Activated CD8-positive, alpha-beta memory T cell treated with anti-CD3 and anti-CD28 coated beads, Interleukin-2, amount 10 ng/mL, durations not matched to agents 7 days and 5 days (primary cell): ENCODE results near the gene PLPP1. TPM values are rescaled to one million over a fixed set of nuclear protein-coding genes. Genes with fewer than 3 reads are reported as not detected.

Experiments
- ATAC-seq: fragments of 150-1000 bp; cut with Tn5 transposase; one replicate; pipeline ENCODE4 v1.10.0; 2021; ENCODE audit warnings: moderate library complexity
- CTCF ChIA-PET: fragments of 350-600 bp; sonication (Branson Sonifier 250); formaldehyde crosslinking; loops from one replicate; lab custom pipeline; 2021; ENCODE audit warnings: antibody characterized with exemption; lab: Charles Lee
- DNase-seq: peaks from one replicate; pipeline ENCODE4 v3.0.0-alpha.2; 2020
- H3K27ac Mint-ChIP-seq: one replicate; pipeline ENCODE4 v1.8.0; 2021; ENCODE audit warnings: mild to moderate bottlenecking, mixed read lengths
- H3K27me3 Mint-ChIP-seq: one replicate; pipeline ENCODE4 v1.8.0; 2021; ENCODE audit warnings: mixed read lengths
- H3K36me3 Mint-ChIP-seq: one replicate; pipeline ENCODE4 v1.8.0; 2021; ENCODE audit warnings: mild to moderate bottlenecking, mixed read lengths
- H3K4me1 Mint-ChIP-seq: one replicate; pipeline ENCODE4 v1.8.0; 2021; ENCODE audit warnings: mixed read lengths
- H3K4me3 Mint-ChIP-seq: one replicate; pipeline ENCODE4 v1.8.0; 2021; ENCODE audit warnings: mild to moderate bottlenecking, moderate library complexity, mixed read lengths
- H3K9me3 Mint-ChIP-seq: one replicate; pipeline ENCODE4 v1.8.0; 2022; ENCODE audit warnings: low read depth, mixed read lengths
- total RNA-seq, 2 experiments: library from RNA; stranded (reverse); gene quantifications; one replicate each; pipeline ENCODE4 v1.2.3, GENCODE V29; 2021

The PLPP1 gene
- total RNA-seq, 2 experiments from 2014 or later, result 7.1 to 31.2 TPM

DNA sequence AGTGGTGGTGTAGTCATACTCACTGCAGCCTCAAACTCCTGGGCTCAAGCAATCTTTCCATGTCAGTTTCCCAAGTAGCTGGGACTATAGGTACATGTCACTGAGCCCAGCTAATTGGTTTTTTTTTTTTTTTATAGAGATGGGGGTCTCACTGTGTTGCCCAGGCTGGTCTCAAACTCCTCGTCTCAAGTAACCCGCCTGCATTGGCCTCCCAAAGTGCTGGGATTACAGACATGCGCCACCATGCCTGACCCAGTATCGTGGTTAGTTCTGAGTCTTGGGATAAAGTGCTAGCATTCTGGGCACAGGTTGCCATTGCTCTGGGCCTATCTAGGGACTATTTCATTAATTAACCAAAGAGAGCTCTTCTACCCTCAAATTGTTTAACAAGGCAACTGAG lies 108.3 kb downstream of the PLPP1 start:
- no peak for ATAC-seq
- CTCF ChIA-PET, result no interaction called here

DNA sequence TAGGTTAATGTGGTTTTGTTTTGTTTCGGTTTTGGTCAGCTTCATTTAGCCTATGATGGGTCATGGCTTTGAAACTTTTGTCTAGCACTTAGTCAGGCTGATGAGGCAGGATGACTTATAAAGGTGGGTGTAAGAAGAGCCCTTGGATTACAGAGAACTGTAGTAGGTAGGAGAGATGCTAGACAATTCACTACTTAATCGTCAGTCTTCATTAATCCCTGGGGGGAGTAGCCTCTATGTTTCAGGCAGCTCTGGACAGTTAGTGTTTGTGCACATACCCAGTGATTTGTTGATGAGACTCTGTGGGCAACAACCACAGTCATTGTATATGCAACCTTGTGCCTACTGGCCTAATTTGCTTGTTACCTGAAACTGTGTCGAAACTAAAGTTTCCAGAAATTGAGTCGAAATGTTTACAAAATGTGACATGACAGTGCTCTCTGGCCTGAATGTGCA lies 113.7 kb downstream of the PLPP1 start:
- H3K27me3 Mint-ChIP-seq, result no peaks in the 10 kb centered on the region
- H3K4me3 Mint-ChIP-seq, result no peak overlapping the region
- no peak for DNase-seq
- H3K4me1 Mint-ChIP-seq, result peaks cover 24% of the 10 kb centered on the region
- H3K36me3 Mint-ChIP-seq, result peaks cover 46% of the 10 kb centered on the region
- H3K27ac Mint-ChIP-seq, result no peak overlapping the region
- H3K9me3 Mint-ChIP-seq, result no peaks in the 10 kb centered on the region
- CTCF ChIA-PET, result no interaction called here
- peak; percentile 64 for ATAC-seq

More for the DNA sequence above, 108.3 kb downstream of the PLPP1 start:
- no peak overlapping the region for H3K27ac Mint-ChIP-seq
- no peaks in the 10 kb centered on the region for H3K27me3 Mint-ChIP-seq
- DNase-seq, result no peak
- peaks cover 75% of the 10 kb centered on the region for H3K36me3 Mint-ChIP-seq
- no peak overlapping the region for H3K4me3 Mint-ChIP-seq
- H3K9me3 Mint-ChIP-seq, result peaks cover 7% of the 10 kb centered on the region
- peaks cover 7% of the 10 kb centered on the region for H3K4me1 Mint-ChIP-seq

DNA sequence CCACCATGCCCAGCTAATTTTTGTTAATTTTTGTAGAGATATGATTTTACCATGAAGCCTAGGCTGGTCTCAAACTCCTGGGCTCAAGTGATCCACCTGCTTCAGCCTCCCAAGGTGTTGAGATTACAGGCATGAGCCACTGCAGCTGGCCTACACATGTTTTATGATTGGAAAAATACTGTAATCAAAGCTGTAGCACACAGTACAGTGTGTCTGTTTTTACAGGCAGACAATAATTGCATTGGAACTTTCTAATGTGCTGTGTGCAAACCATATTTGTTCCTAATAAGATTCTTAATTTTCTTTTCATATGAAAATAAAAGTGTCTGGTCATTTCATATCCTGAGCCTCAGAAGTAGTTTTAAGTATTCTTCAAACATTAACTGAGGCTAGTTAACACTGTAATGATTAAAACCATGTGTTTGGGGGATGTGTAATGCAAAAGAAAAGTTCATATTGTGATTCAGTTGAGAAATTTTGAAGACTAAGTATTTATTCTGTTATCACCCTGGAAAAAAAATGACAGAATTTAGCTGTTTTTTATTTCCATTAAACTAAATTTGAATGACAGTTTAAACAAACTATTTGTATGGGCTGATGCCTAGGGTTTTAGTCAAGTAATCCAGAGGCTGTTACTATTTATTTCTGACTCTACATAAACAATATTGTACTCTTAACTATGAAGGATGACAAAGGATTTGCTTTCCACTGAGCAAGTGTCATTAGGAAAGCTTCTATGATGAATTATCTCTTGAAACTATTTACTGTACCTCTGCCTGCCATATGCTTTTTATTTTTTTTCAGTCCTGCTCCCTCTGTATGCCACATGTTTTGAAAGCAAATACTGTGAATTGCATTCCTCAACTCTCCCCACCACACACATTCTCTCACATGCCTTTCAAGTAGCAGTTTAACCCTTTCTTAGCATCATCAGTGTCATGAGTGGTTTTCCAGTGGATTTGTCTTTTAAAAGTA lies 115.5 kb downstream of the PLPP1 start:
- Mint-ChIP-seq H3K4me3 (no peak overlapping the region), H3K27me3 (no peaks in the 10 kb centered on the region), H3K9me3 (no peaks in the 10 kb centered on the region), H3K27ac (no peak overlapping the region), H3K4me1 (peaks cover 24% of the 10 kb centered on the region), H3K36me3 (peaks cover 41% of the 10 kb centered on the region)
- CTCF ChIA-PET, result interaction anchor here (0.8 kb wide), 1 partner anchor 10 kb away, joined by 4 read pairs; no protein-coding TSS in a partner anchor
- ATAC-seq (no peak), DNase-seq (no peak)

DNA sequence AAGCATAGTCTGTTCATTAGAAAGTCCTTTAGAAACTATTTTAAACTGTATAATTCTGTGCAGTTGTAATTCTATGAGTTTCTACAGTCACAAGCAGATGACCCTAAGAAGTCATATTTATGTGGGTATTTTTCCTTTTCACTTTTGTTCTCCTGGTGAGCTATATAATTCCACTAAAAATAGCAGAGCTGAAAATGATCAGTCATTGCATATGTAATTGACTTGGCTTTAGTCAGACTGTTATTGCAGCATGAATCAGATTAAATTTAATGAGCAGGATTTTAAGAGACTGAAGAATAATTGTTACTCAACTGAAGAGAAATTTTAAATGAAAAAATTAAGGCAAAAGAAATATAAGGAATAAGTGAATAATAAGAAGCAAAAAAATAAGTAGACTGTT lies 118.5 kb downstream of the PLPP1 start:
- H3K27me3 Mint-ChIP-seq, result no peaks in the 10 kb centered on the region
- ATAC-seq, result no peak
- H3K4me1 Mint-ChIP-seq, result peaks cover 15% of the 10 kb centered on the region
- CTCF ChIA-PET, result no interaction called here
- DNase-seq, result no peak
- no peak overlapping the region for H3K4me3 Mint-ChIP-seq
- H3K9me3 Mint-ChIP-seq, result no peaks in the 10 kb centered on the region
- no peak overlapping the region for H3K27ac Mint-ChIP-seq
- H3K36me3 Mint-ChIP-seq, result peaks cover 21% of the 10 kb centered on the region

DNA sequence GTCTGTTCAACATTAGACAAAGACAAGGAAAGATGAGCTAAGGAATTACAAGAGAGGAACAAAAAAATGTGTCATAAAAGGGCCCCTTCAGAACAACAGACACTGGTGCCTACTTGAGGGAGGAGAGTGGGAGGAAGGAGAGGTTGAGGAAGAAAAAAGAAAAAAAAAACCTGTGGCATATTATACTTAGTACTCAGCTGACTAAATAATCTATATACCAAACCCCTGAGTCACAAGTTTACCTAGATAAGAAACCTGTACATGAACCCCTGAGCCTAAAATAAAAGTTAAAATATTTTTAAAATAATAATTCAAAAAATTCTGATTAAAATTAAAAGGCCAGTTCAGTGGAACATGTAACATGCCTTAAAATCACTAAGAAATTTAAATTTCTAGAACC lies 119.7 kb downstream of the PLPP1 start:
- CTCF ChIA-PET, result no interaction called here
- ATAC-seq (no peak), DNase-seq (no peak)
- peaks cover 21% of the 10 kb centered on the region for H3K36me3 Mint-ChIP-seq
- no peak overlapping the region for H3K4me3 Mint-ChIP-seq
- no peaks in the 10 kb centered on the region for H3K9me3 Mint-ChIP-seq
- H3K27ac Mint-ChIP-seq, result peak overlapping the region; percentile 9
- H3K4me1 Mint-ChIP-seq, result peaks cover 4% of the 10 kb centered on the region
- H3K27me3 Mint-ChIP-seq, result no peaks in the 10 kb centered on the region

DNA sequence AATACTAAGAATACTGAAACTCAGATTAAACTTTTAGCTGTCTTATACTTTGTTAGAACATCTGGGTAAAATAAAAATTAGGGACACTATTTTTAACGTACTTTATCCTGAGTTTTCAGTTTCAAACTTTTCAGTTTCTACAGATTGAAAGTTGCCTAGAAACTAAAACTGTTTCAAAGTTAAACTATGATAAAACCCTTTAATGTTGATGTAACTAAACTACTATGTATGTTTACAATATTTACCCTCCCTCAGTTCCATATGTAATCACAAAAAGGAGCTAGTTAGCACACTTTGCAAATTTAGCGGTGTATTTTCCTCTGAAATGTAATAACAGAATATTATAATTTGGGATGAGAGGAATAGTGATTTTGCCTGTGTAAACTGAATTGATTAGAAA lies 121.1 kb downstream of the PLPP1 start:
- no peaks in the 10 kb centered on the region for H3K4me1 Mint-ChIP-seq
- no peak overlapping the region for H3K4me3 Mint-ChIP-seq
- no peak overlapping the region for H3K27ac Mint-ChIP-seq
- no peaks in the 10 kb centered on the region for H3K9me3 Mint-ChIP-seq
- no peak for ATAC-seq
- H3K36me3 Mint-ChIP-seq, result peaks cover 21% of the 10 kb centered on the region
- DNase-seq, result no peak
- CTCF ChIA-PET, result interaction anchor here (1.6 kb wide), 1 partner anchor 12 kb away, joined by 4 read pairs; no protein-coding TSS in a partner anchor
- no peaks in the 10 kb centered on the region for H3K27me3 Mint-ChIP-seq

DNA sequence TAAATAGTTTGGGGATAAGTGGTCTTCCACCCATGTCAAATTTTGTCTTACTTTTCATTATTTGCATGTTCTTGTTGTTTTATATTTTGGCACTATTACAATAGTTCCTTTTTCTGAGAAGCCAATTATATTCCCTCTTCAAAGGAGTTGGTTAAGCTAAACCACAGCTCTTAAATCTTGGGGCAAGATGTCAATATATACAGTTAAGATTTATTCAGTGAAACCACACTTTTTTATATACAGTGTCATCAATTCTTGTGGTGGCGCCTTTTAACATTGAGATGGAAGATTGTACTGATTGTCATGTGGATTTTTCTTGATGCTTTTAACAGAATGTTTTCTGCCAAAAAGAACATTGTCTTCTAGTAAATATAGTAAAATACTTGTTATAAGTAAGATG lies 122.9 kb downstream of the PLPP1 start:
- H3K27me3 Mint-ChIP-seq, result no peaks in the 10 kb centered on the region
- DNase-seq (no peak), ATAC-seq (no peak)
- H3K36me3 Mint-ChIP-seq, result peaks cover 23% of the 10 kb centered on the region
- H3K9me3 Mint-ChIP-seq, result no peaks in the 10 kb centered on the region
- H3K4me1 Mint-ChIP-seq, result no peaks in the 10 kb centered on the region
- no peak overlapping the region for H3K27ac Mint-ChIP-seq
- H3K4me3 Mint-ChIP-seq, result no peak overlapping the region
- CTCF ChIA-PET, result interaction anchor here (0.7 kb wide), 1 partner anchor 10 kb away, joined by 3 read pairs; no protein-coding TSS in a partner anchor

DNA sequence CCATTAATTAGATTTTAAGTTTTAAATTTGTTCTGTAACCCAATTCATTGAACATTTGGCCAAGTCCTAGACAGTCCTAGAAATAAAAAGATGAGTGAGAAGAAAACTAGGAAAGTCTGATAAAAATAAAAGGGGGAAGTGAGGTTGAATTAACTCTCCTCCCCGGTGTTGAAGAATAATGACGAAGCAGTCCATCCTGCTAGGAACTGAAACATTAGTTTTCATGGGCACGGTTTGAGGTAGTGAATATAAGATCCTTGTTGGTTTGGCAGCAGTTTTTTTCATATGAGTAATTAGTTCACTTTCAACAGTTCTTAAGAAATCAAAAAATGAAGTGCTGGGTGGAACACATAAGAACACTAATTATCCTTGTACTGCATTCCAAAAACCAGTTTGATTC lies 123.9 kb downstream of the PLPP1 start:
- H3K27ac Mint-ChIP-seq, result no peak overlapping the region
- H3K27me3 Mint-ChIP-seq, result no peaks in the 10 kb centered on the region
- CTCF ChIA-PET, result no interaction called here
- H3K36me3 Mint-ChIP-seq, result peaks cover 26% of the 10 kb centered on the region
- H3K9me3 Mint-ChIP-seq, result no peaks in the 10 kb centered on the region
- no peak overlapping the region for H3K4me3 Mint-ChIP-seq
- ATAC-seq (no peak), DNase-seq (no peak)
- H3K4me1 Mint-ChIP-seq, result no peaks in the 10 kb centered on the region

DNA sequence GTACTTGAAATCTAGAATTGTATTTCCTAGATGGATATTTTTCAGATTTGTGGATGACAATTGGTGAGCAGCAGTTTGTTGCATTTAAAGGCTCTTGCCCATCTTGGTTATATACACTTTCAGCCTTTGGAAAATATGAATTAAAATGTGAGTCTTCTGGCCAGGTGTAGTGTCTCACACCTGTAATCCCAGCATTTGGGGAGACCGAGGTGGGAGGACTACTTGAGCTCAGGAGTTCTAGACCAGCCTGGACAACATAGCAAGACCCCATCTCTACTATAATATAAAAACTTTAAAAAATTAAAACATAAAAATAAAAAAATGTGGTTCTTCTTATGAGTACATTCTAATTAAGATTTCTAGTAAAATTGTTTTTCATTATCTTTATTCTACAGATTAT lies 125.0 kb downstream of the PLPP1 start:
- H3K27me3 Mint-ChIP-seq, result no peaks in the 10 kb centered on the region
- CTCF ChIA-PET, result interaction anchor here (1.6 to 1.7 kb wide), 2 partner anchors 9 to 282 kb away, joined by 4 to 8 read pairs; no protein-coding TSS in a partner anchor
- no peak overlapping the region for H3K4me3 Mint-ChIP-seq
- no peaks in the 10 kb centered on the region for H3K4me1 Mint-ChIP-seq
- no peak for ATAC-seq
- DNase-seq, result no peak
- H3K36me3 Mint-ChIP-seq, result peaks cover 24% of the 10 kb centered on the region
- H3K27ac Mint-ChIP-seq, result no peak overlapping the region
- no peaks in the 10 kb centered on the region for H3K9me3 Mint-ChIP-seq

DNA sequence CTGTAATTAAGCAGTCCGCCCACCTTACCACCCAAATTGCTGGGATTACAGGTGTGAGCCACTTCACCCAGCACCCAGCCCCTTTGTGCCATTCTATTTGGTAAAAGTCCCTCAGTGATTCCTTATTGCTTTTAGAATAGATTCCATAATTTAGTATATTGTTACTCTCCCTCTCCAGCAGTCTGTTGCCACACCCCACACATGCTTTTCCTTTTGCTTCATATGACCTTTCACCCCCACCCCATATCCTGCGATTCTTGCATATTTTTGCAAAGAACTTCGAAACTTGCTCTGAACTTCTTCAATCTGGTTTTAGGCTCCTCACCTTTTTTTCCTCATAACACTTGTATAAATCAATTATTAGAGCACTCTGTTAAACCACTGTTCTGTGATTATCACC lies 126.8 kb downstream of the PLPP1 start:
- ATAC-seq (no peak), DNase-seq (no peak)
- Mint-ChIP-seq H3K36me3 (peaks cover 27% of the 10 kb centered on the region), H3K27me3 (no peaks in the 10 kb centered on the region), H3K9me3 (no peaks in the 10 kb centered on the region), H3K27ac (no peak overlapping the region), H3K4me3 (no peak overlapping the region), H3K4me1 (no peaks in the 10 kb centered on the region)
- CTCF ChIA-PET, result interaction anchor here (1.6 kb wide), 1 partner anchor 284 kb away, joined by 8 read pairs; no protein-coding TSS in a partner anchor

DNA sequence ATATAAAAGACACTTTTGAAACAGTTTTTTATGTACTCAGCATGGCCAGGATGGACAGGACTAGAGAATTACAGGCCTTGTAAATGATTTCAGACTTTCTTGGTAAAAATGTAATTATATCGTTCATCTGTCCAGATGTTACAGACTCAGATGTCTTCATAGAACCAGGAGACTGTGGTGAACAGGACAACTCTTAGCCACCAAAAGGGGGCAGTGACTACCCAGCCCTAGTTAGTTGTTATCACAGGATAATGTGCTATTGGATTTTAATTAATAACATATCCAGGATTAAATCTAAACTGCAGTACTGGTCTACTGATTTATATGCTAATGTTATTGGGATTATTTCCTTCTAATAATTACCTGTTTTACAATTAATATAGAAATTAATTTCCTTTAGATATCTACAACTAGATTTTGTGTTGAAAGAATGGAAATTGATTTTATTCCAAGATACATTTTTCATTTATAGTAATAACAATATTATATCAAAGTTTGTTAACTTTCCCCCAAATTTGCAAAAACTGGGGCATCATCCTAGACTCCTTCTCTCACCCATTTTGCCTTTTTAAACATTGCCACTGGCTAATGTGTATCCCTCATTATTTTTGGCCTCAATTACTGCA lies 127.6 kb downstream of the PLPP1 start:
- H3K27ac Mint-ChIP-seq, result no peak overlapping the region
- H3K36me3 Mint-ChIP-seq, result peaks cover 30% of the 10 kb centered on the region
- ATAC-seq, result no peak
- H3K4me3 Mint-ChIP-seq, result no peak overlapping the region
- CTCF ChIA-PET, result interaction anchor here (0.9 kb wide), 1 partner anchor 285 kb away, joined by 3 read pairs; no protein-coding TSS in a partner anchor
- no peak for DNase-seq
- H3K9me3 Mint-ChIP-seq, result no peaks in the 10 kb centered on the region
- H3K27me3 Mint-ChIP-seq, result no peaks in the 10 kb centered on the region
- no peaks in the 10 kb centered on the region for H3K4me1 Mint-ChIP-seq

DNA sequence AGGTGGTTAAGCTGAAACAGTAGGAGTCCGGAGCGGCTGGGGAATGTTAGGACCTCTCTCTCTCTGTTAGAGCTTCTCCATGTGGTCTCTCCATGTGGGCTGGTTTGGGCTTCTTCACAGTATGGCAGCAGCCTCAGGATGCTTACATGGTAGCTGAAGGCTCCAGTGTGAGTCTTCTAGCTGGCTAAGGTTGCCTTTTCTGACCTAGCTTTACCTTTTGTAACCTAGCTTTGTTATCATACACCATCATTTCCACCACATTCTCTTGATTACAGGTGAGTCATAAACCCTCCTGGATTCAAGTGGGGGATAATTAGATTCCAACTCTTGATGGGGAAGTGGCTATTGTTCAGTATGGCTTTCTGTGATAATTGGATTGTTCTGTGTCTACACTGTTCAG lies 128.5 kb downstream of the PLPP1 start:
- no peaks in the 10 kb centered on the region for H3K9me3 Mint-ChIP-seq
- no peak for DNase-seq
- no peaks in the 10 kb centered on the region for H3K4me1 Mint-ChIP-seq
- no peaks in the 10 kb centered on the region for H3K27me3 Mint-ChIP-seq
- CTCF ChIA-PET, result interaction anchor here (0.9 kb wide), 1 partner anchor 286 kb away, joined by 3 read pairs; no protein-coding TSS in a partner anchor
- H3K4me3 Mint-ChIP-seq, result no peak overlapping the region
- H3K36me3 Mint-ChIP-seq, result peaks cover 33% of the 10 kb centered on the region
- no peak for ATAC-seq
- no peak overlapping the region for H3K27ac Mint-ChIP-seq

DNA sequence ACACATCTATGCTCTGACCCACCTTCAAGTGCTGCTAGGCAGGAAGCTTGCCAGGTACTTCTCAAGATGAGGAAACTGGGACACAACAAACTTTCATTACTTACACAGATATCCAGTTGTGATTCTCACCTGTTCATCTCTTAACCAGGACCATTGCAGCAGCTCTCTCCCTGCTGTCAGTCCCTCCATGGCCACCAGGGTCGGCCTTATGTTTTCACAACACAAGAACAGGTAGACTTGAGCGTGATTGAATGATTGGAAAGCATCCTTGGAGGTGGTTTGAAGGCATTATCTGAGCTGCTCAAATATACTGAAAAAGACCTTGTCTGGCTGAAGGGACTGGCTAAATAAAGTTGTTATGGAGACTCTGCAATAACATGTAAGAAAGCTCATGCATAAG lies 132.6 kb downstream of the PLPP1 start:
- H3K27me3 Mint-ChIP-seq, result no peaks in the 10 kb centered on the region
- CTCF ChIA-PET, result interaction anchor here (1.3 to 1.4 kb wide), 3 partner anchors 9 to 12 kb away, joined by 3 to 4 read pairs (median 4); no protein-coding TSS in a partner anchor
- H3K4me3 Mint-ChIP-seq, result no peak overlapping the region
- DNase-seq (no peak), ATAC-seq (no peak)
- no peaks in the 10 kb centered on the region for H3K9me3 Mint-ChIP-seq
- no peak overlapping the region for H3K27ac Mint-ChIP-seq
- H3K36me3 Mint-ChIP-seq, result peaks cover 27% of the 10 kb centered on the region
- no peaks in the 10 kb centered on the region for H3K4me1 Mint-ChIP-seq
